ENCODE data around the gene KCNIP4.

DNA sequence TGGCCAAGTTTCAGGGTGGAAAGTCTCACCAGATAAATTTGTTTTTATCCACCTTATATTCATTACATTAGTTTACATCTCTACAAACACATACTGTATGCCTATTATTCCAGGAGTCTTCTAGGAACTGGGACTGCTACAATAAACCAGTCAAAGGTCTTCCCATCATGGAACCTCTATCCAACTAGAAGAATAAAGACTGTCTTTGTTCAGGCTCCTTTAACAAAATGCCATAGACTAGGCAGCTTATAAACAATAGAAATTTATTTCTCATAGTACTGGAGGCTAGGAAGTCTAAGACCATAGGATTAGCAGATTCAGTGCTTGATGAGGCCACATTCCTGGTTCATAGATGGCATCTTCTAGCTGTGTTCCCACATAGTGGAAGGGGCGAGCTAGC is 1186.7 kb downstream of the KCNIP4 start:
- TF ChIP-seq, protein P1, sequence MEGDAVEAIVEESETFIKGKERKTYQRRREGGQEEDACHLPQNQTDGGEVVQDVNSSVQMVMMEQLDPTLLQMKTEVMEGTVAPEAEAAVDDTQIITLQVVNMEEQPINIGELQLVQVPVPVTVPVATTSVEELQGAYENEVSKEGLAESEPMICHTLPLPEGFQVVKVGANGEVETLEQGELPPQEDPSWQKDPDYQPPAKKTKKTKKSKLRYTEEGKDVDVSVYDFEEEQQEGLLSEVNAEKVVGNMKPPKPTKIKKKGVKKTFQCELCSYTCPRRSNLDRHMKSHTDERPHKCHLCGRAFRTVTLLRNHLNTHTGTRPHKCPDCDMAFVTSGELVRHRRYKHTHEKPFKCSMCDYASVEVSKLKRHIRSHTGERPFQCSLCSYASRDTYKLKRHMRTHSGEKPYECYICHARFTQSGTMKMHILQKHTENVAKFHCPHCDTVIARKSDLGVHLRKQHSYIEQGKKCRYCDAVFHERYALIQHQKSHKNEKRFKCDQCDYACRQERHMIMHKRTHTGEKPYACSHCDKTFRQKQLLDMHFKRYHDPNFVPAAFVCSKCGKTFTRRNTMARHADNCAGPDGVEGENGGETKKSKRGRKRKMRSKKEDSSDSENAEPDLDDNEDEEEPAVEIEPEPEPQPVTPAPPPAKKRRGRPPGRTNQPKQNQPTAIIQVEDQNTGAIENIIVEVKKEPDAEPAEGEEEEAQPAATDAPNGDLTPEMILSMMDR (conservative IDR thresholded peaks at IDR 0.05; ENCODE audit: low read length), result no peak
- no peak for TF ChIP-seq EZH2phosphoT487 (IDR thresholded peaks at IDR 0.05; ENCODE audit: borderline replicate concordance)
